ENCODE results near the gene PAF1. TPM values are rescaled to one million over a fixed set of nuclear protein-coding genes. Genes with fewer than 3 reads are reported as not detected.

PAF1 gene
- total and polyA plus RNA-seq, 8 donors = 11.3 to 41.1 (median 15.4) TPM

DNA sequence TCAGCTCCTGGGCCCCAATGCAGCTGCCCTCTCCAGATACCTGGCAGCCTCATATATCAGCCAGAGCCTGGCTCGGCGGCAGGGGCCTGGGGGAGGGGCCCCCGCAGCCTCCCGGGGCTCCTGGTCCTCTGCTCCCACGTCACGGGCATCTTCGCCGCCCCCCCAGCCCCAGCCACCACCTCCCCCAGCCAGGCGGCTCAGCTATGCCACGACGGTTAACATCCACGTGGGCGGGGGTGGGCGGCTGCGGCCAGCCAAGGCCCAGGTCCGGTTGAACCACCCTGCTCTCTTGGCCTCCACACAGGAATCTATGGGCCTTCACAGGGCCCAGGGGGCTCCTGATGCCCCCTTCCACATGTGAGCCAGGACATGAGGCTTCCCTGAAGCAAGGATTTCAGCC lies 34.0 kb upstream of the PAF1 start:
- Histone ChIP-seq H3K36me3 (no peaks in the 10 kb centered on the region), H3K4me1 (peaks cover 0 to 4% (median 0%) of the 10 kb centered on the region in 3 donors), H3K9me3 (no peaks in the 10 kb centered on the region), H3K27me3 (no peaks in the 10 kb centered on the region), H3K4me3 (no peak overlapping the region), H3K27ac (no peak overlapping the region)
- FAIRE-seq (no peak), ATAC-seq (no peak), DNase-seq (no peak)
- WGBS, 2 donors = 67 to 81% methylated on average over 13 to 16 of the region's 16 CpGs
- TF ChIP-seq, protein P1, sequence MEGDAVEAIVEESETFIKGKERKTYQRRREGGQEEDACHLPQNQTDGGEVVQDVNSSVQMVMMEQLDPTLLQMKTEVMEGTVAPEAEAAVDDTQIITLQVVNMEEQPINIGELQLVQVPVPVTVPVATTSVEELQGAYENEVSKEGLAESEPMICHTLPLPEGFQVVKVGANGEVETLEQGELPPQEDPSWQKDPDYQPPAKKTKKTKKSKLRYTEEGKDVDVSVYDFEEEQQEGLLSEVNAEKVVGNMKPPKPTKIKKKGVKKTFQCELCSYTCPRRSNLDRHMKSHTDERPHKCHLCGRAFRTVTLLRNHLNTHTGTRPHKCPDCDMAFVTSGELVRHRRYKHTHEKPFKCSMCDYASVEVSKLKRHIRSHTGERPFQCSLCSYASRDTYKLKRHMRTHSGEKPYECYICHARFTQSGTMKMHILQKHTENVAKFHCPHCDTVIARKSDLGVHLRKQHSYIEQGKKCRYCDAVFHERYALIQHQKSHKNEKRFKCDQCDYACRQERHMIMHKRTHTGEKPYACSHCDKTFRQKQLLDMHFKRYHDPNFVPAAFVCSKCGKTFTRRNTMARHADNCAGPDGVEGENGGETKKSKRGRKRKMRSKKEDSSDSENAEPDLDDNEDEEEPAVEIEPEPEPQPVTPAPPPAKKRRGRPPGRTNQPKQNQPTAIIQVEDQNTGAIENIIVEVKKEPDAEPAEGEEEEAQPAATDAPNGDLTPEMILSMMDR (IDR thresholded peaks at IDR 0.05) = no peak
- intact Hi-C loops (cut with DNase I) = no loop called here

DNA sequence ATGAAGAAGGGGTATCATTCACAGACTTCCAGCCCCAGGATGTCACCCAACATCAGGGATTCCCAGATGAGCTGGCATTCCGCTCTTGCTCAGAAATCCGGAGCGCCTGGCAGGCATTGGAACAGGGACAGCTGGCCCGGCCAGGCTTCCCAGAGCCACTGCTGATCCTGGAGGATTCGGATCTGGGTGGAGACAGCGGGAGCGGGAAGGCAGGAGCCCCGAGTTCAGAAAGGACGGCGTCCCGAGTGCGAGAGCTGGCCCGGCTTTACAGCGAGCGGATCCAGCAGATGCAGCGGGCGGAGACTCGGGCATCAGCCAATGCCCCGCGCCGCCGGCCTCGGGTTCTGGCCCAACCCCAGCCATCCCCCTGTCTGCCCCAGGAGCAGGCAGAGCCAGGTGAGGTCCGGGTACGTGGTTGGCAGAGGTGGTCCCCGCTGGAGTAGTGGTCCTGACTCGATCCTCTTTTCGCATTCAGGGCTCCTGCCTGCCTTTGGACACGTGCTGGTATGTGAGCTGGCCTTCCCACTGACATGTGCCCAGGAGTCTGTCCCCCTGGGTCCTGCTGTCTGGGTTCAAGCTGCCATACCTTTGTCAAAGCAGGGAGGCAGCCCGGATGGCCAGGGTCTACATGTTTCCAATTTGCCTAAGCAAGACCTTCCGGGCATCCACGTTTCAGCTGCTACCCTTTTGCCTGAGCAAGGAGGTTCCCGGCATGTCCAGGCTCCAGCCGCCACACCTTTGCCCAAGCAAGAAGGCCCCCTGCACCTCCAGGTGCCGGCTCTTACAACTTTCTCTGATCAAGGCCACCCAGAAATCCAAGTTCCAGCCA lies 32.6 kb upstream of the PAF1 start:
- H3K4me3 ChIP-seq = no peak overlapping the region
- no peaks in the 10 kb centered on the region for H3K27me3 ChIP-seq
- WGBS, 2 donors = 76 to 86% methylated on average over 32 to 35 of the region's 35 CpGs
- H3K9me3 ChIP-seq = no peaks in the 10 kb centered on the region
- FAIRE-seq = no peak
- no peak overlapping the region for H3K27ac ChIP-seq
- intact Hi-C loops (cut with DNase I) = no loop called here
- H3K4me1 ChIP-seq = no peaks in the 10 kb centered on the region
- ATAC-seq = no peak
- TF ChIP-seq, protein P1 (IDR thresholded peaks at IDR 0.05) = no peak
- H3K36me3 ChIP-seq = no peaks in the 10 kb centered on the region
- DNase-seq = no peak

DNA sequence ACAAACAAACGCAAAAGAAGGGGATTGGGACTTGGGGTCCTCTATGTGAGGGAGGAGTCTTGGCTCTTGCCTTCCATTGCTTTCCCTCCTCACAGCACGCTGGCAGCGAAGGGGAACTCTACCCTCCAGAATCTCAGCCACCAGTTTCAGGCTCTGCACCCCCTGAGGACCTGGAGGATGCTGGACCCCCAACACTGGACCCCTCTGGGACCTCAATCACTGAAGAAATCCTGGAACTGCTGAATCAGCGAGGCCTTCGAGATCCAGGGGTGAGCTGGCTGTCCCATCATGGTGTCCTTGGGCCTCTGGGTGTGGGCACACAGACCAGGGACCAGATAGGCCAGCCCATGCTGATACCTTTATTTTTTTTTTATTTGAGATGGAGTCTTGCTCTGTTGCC lies 31.1 kb upstream of the PAF1 start:
- ATAC-seq = no peak
- intact Hi-C loops (cut with DNase I) = no loop called here
- no peak for FAIRE-seq
- TF ChIP-seq, protein P1 (IDR thresholded peaks at IDR 0.05) = no peak
- H3K4me3 ChIP-seq = no peak overlapping the region
- H3K4me1 ChIP-seq = no peaks in the 10 kb centered on the region
- H3K36me3 ChIP-seq = no peaks in the 10 kb centered on the region
- no peaks in the 10 kb centered on the region for H3K9me3 ChIP-seq
- H3K27me3 ChIP-seq = no peaks in the 10 kb centered on the region
- WGBS, 2 donors = 85 to 93% methylated on average over 5 of the region's 5 CpGs
- no peak overlapping the region for H3K27ac ChIP-seq
- DNase-seq = no peak

DNA sequence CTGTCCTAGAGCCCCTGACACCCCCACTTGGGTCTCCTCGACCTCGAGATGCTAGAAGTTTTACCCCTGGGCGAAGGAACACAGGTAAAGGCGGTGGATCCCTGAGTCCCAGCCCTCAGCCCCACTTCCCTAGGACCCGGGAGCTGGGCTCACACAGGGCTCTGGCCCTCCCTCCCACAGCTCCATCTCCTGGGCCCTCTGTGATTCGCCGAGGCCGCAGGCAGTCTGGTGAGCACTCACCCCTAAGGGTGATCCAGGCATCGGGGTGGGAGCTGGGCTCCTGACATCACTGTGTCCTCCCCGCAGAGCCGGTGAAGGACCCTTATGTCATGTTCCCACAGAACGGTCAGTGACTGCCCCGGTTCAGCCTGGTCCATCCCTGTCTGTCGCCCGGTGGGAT lies 29.9 kb upstream of the PAF1 start:
- DNase-seq (no peak), FAIRE-seq (no peak), ATAC-seq (no peak)
- WGBS, 2 donors = 78 to 86% methylated on average over 15 of the region's 15 CpGs
- no peaks in the 10 kb centered on the region for H3K9me3 ChIP-seq
- H3K4me1 ChIP-seq = no peaks in the 10 kb centered on the region
- no peaks in the 10 kb centered on the region for H3K36me3 ChIP-seq
- TF ChIP-seq, protein P1 (IDR thresholded peaks at IDR 0.05) = no peak
- intact Hi-C loops (cut with DNase I) = no loop called here
- no peak overlapping the region for H3K27ac ChIP-seq
- H3K4me3 ChIP-seq = no peak overlapping the region
- H3K27me3 ChIP-seq = no peaks in the 10 kb centered on the region

DNA sequence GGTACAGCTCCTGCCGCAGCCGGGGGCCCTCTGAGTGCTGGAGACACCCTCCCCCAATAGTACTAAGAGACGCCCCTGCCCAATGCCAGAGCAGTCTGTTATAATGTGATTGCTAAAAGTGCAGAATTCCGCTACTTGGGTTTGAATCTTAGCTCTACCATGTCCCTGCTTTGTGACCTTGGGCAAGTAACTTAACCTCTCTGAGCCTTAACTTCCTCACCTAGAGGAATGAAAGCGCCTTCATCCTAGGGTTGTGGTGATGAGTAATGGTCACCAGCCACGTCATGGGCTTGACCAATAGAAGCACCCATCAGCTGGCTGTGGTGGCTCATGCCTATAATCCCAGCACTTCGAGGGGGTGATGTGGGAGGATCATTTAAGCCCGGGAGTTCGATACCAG lies 28.1 kb upstream of the PAF1 start:
- no peak for DNase-seq
- Histone ChIP-seq H3K9me3 (no peaks in the 10 kb centered on the region), H3K4me3 (no peak overlapping the region), H3K36me3 (no peaks in the 10 kb centered on the region), H3K4me1 (no peaks in the 10 kb centered on the region), H3K27me3 (no peaks in the 10 kb centered on the region), H3K27ac (no peak overlapping the region)
- no peak for ATAC-seq
- intact Hi-C loops (cut with DNase I) = no loop called here
- 82 to 90% methylated on average over 9 of the region's 9 CpGs for WGBS, 2 donors
- TF ChIP-seq, protein P1 (IDR thresholded peaks at IDR 0.05) = no peak
- no peak for FAIRE-seq

Data from pancreas (tissue), 10 donors.